ENCODE measurements around the gene ARAP3.
A peak's percentile ranks its signal among the peaks of the same experiment; 100 is the strongest.

ARAP3 gene

GRCh38 chr5:141680751-141681201 lies 1.3 kb downstream of the ARAP3 start:
- TF ChIP-seq REST (IDR thresholded peaks at IDR 0.05; ENCODE audit: low read depth) (no peak), ZBTB7A (IDR thresholded peaks at IDR 0.05; ENCODE audit: low read depth) (0 out of 2 replicates have a peak, but pooled peaks have one; percentile 15), TCF12 (IDR thresholded peaks at IDR 0.05; ENCODE audit: low read depth) (no peak), FOXM1 (IDR thresholded peaks at IDR 0.05; ENCODE audit: borderline replicate concordance, low read depth) (no peak), EGR1 (IDR thresholded peaks at IDR 0.05) (no peak), CREB1 (IDR thresholded peaks at IDR 0.05; ENCODE audit: low read depth) (no peak), CEBPB (IDR thresholded peaks at IDR 0.05) (no peak), TEAD4 (IDR thresholded peaks at IDR 0.05) (no peak), USF1 (IDR thresholded peaks at IDR 0.05) (no peak)

- TF ChIP-seq TAF1 (IDR thresholded peaks at IDR 0.05; ENCODE audit: low read depth), result no peak
- TF ChIP-seq TEAD4 (IDR thresholded peaks at IDR 0.05), result no peak
- no peak for TF ChIP-seq FOXM1 (IDR thresholded peaks at IDR 0.05; ENCODE audit: borderline replicate concordance, low read depth)
- TF ChIP-seq YY1 (IDR thresholded peaks at IDR 0.05; ENCODE audit: low read depth), result no peak
- TF ChIP-seq EP300 (IDR thresholded peaks at IDR 0.05; ENCODE audit: borderline replicate concordance), result no peak
- TF ChIP-seq CEBPB (IDR thresholded peaks at IDR 0.05), result no peak
- no peak for TF ChIP-seq TCF12 (IDR thresholded peaks at IDR 0.05; ENCODE audit: low read depth)
- no peak for TF ChIP-seq MAX (IDR thresholded peaks at IDR 0.05)
- no peak for TF ChIP-seq NFIC (IDR thresholded peaks at IDR 0.05)
- no peak for TF ChIP-seq RAD21 (IDR thresholded peaks at IDR 0.05; ENCODE audit: low read depth)
- TF ChIP-seq EGR1 (IDR thresholded peaks at IDR 0.05), result no peak
- TF ChIP-seq REST (IDR thresholded peaks at IDR 0.05; ENCODE audit: low read depth), result no peak
- no peak for TF ChIP-seq ZBTB7A (IDR thresholded peaks at IDR 0.05; ENCODE audit: low read depth)
- TF ChIP-seq USF1 (IDR thresholded peaks at IDR 0.05), result no peak
- no peak for TF ChIP-seq CREB1 (IDR thresholded peaks at IDR 0.05; ENCODE audit: low read depth)
These were observed 1.9 kb downstream of the ARAP3 start for GRCh38 chr5:141680178-141680577.

GRCh38 chr5:141677415-141677814 lies 4.6 kb downstream of the ARAP3 start:
- TF ChIP-seq TAF1 (IDR thresholded peaks at IDR 0.05; ENCODE audit: low read depth) (no peak), EGR1 (IDR thresholded peaks at IDR 0.05) (no peak), REST (IDR thresholded peaks at IDR 0.05; ENCODE audit: low read depth) (no peak), CEBPB (IDR thresholded peaks at IDR 0.05) (no peak), FOXM1 (IDR thresholded peaks at IDR 0.05; ENCODE audit: borderline replicate concordance, low read depth) (no peak), NFIC (IDR thresholded peaks at IDR 0.05) (no peak), ZBTB7A (IDR thresholded peaks at IDR 0.05; ENCODE audit: low read depth) (no peak), TEAD4 (IDR thresholded peaks at IDR 0.05) (no peak)

GRCh38 chr5:141675672-141676071 lies 6.4 kb downstream of the ARAP3 start:
- TF ChIP-seq TAF1 (IDR thresholded peaks at IDR 0.05; ENCODE audit: low read depth), result no peak
- TF ChIP-seq REST (IDR thresholded peaks at IDR 0.05; ENCODE audit: low read depth), result no peak
- TF ChIP-seq CEBPB (IDR thresholded peaks at IDR 0.05), result no peak
- no peak for TF ChIP-seq EP300 (IDR thresholded peaks at IDR 0.05; ENCODE audit: borderline replicate concordance)
- TF ChIP-seq ZBTB7A (IDR thresholded peaks at IDR 0.05; ENCODE audit: low read depth), result no peak
- TF ChIP-seq NFIC (IDR thresholded peaks at IDR 0.05), result no peak
- no peak for TF ChIP-seq RAD21 (IDR thresholded peaks at IDR 0.05; ENCODE audit: low read depth)
